Gastroesophageal sphincter (tissue), 3 donors: Measurements from ENCODE around the gene ATF6.

Experiments
- CTCF ChIP-seq, 4 experiments: fragments of 200-600 bp in 2 of 4; fragments of 450-650 bp in 2 of 4; sonication (generic) in 1 of 4; IDR thresholded peaks; one replicate each; pipeline ENCODE4 v1.5.1; 2017 to 2019; ENCODE audit warnings: antibody characterized with exemption in 4 of 4, mild to moderate bottlenecking in 2 of 4, moderate library complexity in 2 of 4
- POLR2A ChIP-seq, 2 donors: fragments of 450-650 bp; IDR thresholded peaks; one replicate each; pipeline ENCODE4 v1.6.1; 2017; ENCODE audit warnings: antibody characterized with exemption in 2 of 2, mild to moderate bottlenecking in 2 of 2, moderate library complexity in 1 of 2
- POLR2AphosphoS5 ChIP-seq: sonication (generic); formaldehyde crosslinking; IDR thresholded peaks from one replicate; pipeline ENCODE4 v1.6.1; 2017; ENCODE audit warnings: antibody characterized with exemption

GRCh38 chr1:161730050-161730564, 36.0 kb upstream of the ATF6 start:
- TF ChIP-seq POLR2AphosphoS5 (no peak), POLR2A (IDR thresholded peaks at IDR 0.05) (no peak), CTCF (IDR thresholded peaks at IDR 0.05) (no peak)
